IMR-90 (cell line): Measurements from ENCODE around the gene BTNL2. TPM values are rescaled to one million over a fixed set of nuclear protein-coding genes. Genes with fewer than 3 reads are reported as not detected.

Experiments
- ATAC-seq: fragments of 200-7000 bp; cut with Tn5 transposase; 2 replicates; pipeline ENCODE4 v1.9.1; 2020; ENCODE audit warnings: low read depth, mild to moderate bottlenecking, moderate library complexity
- BruUV-seq: library from RNA; stranded (reverse); fragments of 400-500 nt; replicated peaks from 2 replicates; lab custom pipeline; 2021; lab: Mats Ljungman, UMichigan
- CTCF ChIA-PET: fragments of 300-600 bp; formaldehyde crosslinking; extraction: SDS; loops from one replicate; lab custom pipeline; 2021; ENCODE audit warnings: antibody characterized with exemption; lab: Yijun Ruan, JAX
- POLR2A ChIA-PET: fragments of 300-600 bp; sonication (Branson Sonifier 250); formaldehyde crosslinking; loops from one replicate; lab custom pipeline; 2022; ENCODE audit warnings: antibody characterized with exemption; ENCODE audit not compliant: unreplicated experiment; lab: Charles Lee
- DNase-seq: peaks from one replicate; pipeline ENCODE4 v3.0.0; 2013
- H2AFZ ChIP-seq: replicated peaks from 2 replicates; pipeline ENCODE3; 2013; ENCODE audit warnings: low read length, mild to moderate bottlenecking; ENCODE audit not compliant: poor library complexity
- H2AK5ac ChIP-seq: 2 replicates; pipeline ENCODE4 v1.6.1; 2013; ENCODE audit warnings: low read depth, low read length, inconsistent platforms
- H2AK9ac ChIP-seq: replicated peaks from 2 replicates; pipeline ENCODE3; 2013; ENCODE audit warnings: mild to moderate bottlenecking, low read depth, low read length, moderate library complexity; ENCODE audit not compliant: poor library complexity
- H2BK120ac ChIP-seq: 2 replicates; pipeline ENCODE4 v1.6.1; 2013; ENCODE audit warnings: low read depth, low read length, inconsistent platforms
- H2BK15ac ChIP-seq: 3 replicates; pipeline ENCODE4 v1.6.1; 2013; ENCODE audit warnings: low read depth, low read length, inconsistent platforms
- H2BK20ac ChIP-seq: 2 replicates; pipeline ENCODE4 v1.6.1; 2013; ENCODE audit warnings: low read depth, mild to moderate bottlenecking, inconsistent platforms, low read length, moderate library complexity
- H2BK5ac ChIP-seq: 2 replicates; pipeline ENCODE4 v1.6.1; 2013; ENCODE audit warnings: mild to moderate bottlenecking, low read depth, low read length, inconsistent platforms; ENCODE audit not compliant: poor library complexity, severe bottlenecking
- H3K14ac ChIP-seq: replicated peaks from 2 replicates; pipeline ENCODE4 v1.6.1; 2013; ENCODE audit warnings: low read depth, low read length, inconsistent platforms
- H3K18ac ChIP-seq: 2 replicates; pipeline ENCODE4 v1.6.1; 2013; ENCODE audit warnings: low read depth, low read length, control low read depth
- H3K23ac ChIP-seq: 2 replicates; pipeline ENCODE4 v1.6.1; 2013; ENCODE audit warnings: low read depth, low read length, inconsistent platforms
- H3K27ac ChIP-seq: 2 replicates; pipeline ENCODE4 v1.5.1; 2013; ENCODE audit warnings: mild to moderate bottlenecking, control low read depth, low read length; ENCODE audit not compliant: insufficient read depth
- H3K27me3 ChIP-seq: 2 replicates; pipeline ENCODE4 v1.6.1; 2013; ENCODE audit warnings: low read length; ENCODE audit not compliant: control insufficient read depth, insufficient read depth
- H3K36me3 ChIP-seq: 2 replicates; pipeline ENCODE4 v1.6.1; 2013; ENCODE audit warnings: low read length, mixed read lengths; ENCODE audit not compliant: control insufficient read depth, insufficient read depth
- H3K4ac ChIP-seq: 2 replicates; pipeline ENCODE4 v1.6.1; 2013; ENCODE audit warnings: low read depth, low read length, inconsistent platforms
- H3K4me1 ChIP-seq: 2 replicates; pipeline ENCODE4 v1.6.1; 2013; ENCODE audit warnings: low read length, mixed read lengths; ENCODE audit not compliant: control insufficient read depth, insufficient read depth
- H3K4me2 ChIP-seq: 2 replicates; pipeline ENCODE4 v1.6.1; 2013; ENCODE audit warnings: low read depth, mild to moderate bottlenecking, control low read depth, low read length, moderate library complexity
- H3K4me3 ChIP-seq: 2 replicates; pipeline ENCODE4 v1.5.1; 2013; ENCODE audit warnings: low read depth, mild to moderate bottlenecking, control low read depth, low read length, moderate library complexity; ENCODE audit not compliant: insufficient read depth
- H3K56ac ChIP-seq: 2 replicates; pipeline ENCODE4 v1.6.1; 2013; ENCODE audit warnings: low read length, inconsistent platforms; ENCODE audit not compliant: insufficient read depth; ENCODE audit errors: extremely low read depth
- H3K79me1 ChIP-seq, 2 experiments: 2 replicates each; pipeline ENCODE4 v1.6.1; 2013; ENCODE audit warnings: low read length in 2 of 2, inconsistent platforms in 1 of 2, low read depth in 1 of 2
- H3K9ac ChIP-seq: 2 replicates; pipeline ENCODE4 v1.6.1; 2013; ENCODE audit warnings: low read depth, low read length, control low read depth
- H3K9me1 ChIP-seq: 2 replicates; pipeline ENCODE4 v1.6.1; 2013; ENCODE audit warnings: low read length, inconsistent platforms; ENCODE audit not compliant: insufficient read depth
- H3K9me3 ChIP-seq: 2 replicates; pipeline ENCODE4 v1.6.1; 2013; ENCODE audit warnings: low read length; ENCODE audit not compliant: control insufficient read depth, insufficient read depth
- H4K20me1 ChIP-seq: 2 replicates; pipeline ENCODE4 v1.6.1; 2013; ENCODE audit warnings: low read length, inconsistent platforms; ENCODE audit not compliant: insufficient read depth
- H4K5ac ChIP-seq: 2 replicates; pipeline ENCODE4 v1.6.1; 2013; ENCODE audit warnings: mild to moderate bottlenecking, low read depth, low read length, control low read depth
- H4K8ac ChIP-seq, 2 experiments: 2 replicates each; pipeline ENCODE4 v1.6.1; 2013; ENCODE audit warnings: low read depth in 2 of 2, low read length in 2 of 2, control low read depth in 1 of 2, inconsistent platforms in 1 of 2
- H4K91ac ChIP-seq: 2 replicates; pipeline ENCODE4 v1.6.1; 2013; ENCODE audit warnings: low read depth, low read length, inconsistent platforms; ENCODE audit not compliant: insufficient read depth
- CEBPB ChIP-seq: IDR thresholded peaks from 2 replicates; pipeline ENCODE4 v1.6.1; 2012; ENCODE audit warnings: low read depth, low read length, improper control_type of control experiment
- CHD1 ChIP-seq: IDR thresholded peaks from 2 replicates; pipeline ENCODE4 v1.6.1; 2012; ENCODE audit warnings: low read depth, low read length, improper control_type of control experiment
- FOS ChIP-seq: fragments of 150-350 bp; IDR thresholded peaks from 2 replicates; pipeline ENCODE4 v1.6.1; 2016; ENCODE audit warnings: low read depth, low read length
- MXI1 ChIP-seq: IDR thresholded peaks from 2 replicates; pipeline ENCODE4 v1.6.1; 2012; ENCODE audit warnings: low read depth, mild to moderate bottlenecking, low read length, moderate library complexity, borderline replicate concordance
- NFE2L2 ChIP-seq: fragments of 150-350 bp; IDR thresholded peaks from 2 replicates; pipeline ENCODE4 v1.6.1; 2016; ENCODE audit warnings: low read depth, mild to moderate bottlenecking, low read length
- RAD21 ChIP-seq: IDR thresholded peaks from 2 replicates; pipeline ENCODE4 v1.6.1; 2012; ENCODE audit warnings: low read length, improper control_type of control experiment
- SMC3 ChIP-seq: fragments of 150-350 bp; IDR thresholded peaks from 2 replicates; pipeline ENCODE4 v1.6.1; 2016; ENCODE audit warnings: low read depth, mild to moderate bottlenecking, antibody characterized with exemption, low read length, moderate library complexity
- WGBS, 2 experiments: methylation state at CpG; one replicate each; pipeline versions ENCODE4 v1.1.5 to v1.1.7; 2013; ENCODE audit warnings: missing lambda C conversion rate in 2 of 2; ENCODE audit not compliant: insufficient read length in 1 of 2; ENCODE audit errors: extremely low coverage in 2 of 2; 5-methylcytosine and 5-hydroxymethylcytosine counted together
- dilution Hi-C: fragments of 300-500 bp; cut with HindIII; formaldehyde crosslinking; loops from one replicate; pipeline ENCODE4 v1.14.3; 2018; ENCODE audit warnings: low sequenced_read_pairs; ENCODE audit not compliant: unreplicated experiment
- in situ Hi-C: fragments of 300-500 bp; cut with MboI; formaldehyde crosslinking; loops from 3 replicates; pipeline ENCODE4 v1.14.3; 2019; ENCODE audit warnings: low sequenced_read_pairs, inconsistent platforms, mixed read lengths
- intact Hi-C: fragments of 100-400 bp; cut with micrococcal nuclease; formaldehyde crosslinking; loops from 2 replicates; pipeline ENCODE4 v1.10.0; 2022
- polyA plus RNA-seq, 3 experiments: library from polyadenylated mRNA; depleted of rRNA; stranded (reverse); fragments of >200 nt; gene quantifications; 2 replicates each; pipeline ENCODE4 v1.2.3, GENCODE V29; 2012; ENCODE audit warnings: low replicate concordance in 1 of 3
- total RNA-seq: library from RNA; depleted of rRNA; stranded (reverse); fragments of >200 nt; gene quantifications from 2 replicates; pipeline ENCODE4 v1.2.3, GENCODE V29; 2012
- TF ChIP-seq, protein P1 (sequence below): conservative IDR thresholded peaks from 2 replicates; pipeline ENCODE4 v1.5.1; 2012; ENCODE audit warnings: mild to moderate bottlenecking, low read depth, low read length, improper control_type of control experiment
- TF ChIP-seq, protein P2 (sequence below): fragments of 150-350 bp; IDR thresholded peaks from 2 replicates; pipeline ENCODE4 v1.6.1; 2017; ENCODE audit warnings: mild to moderate bottlenecking, antibody characterized with exemption, low read length, low read depth

Gene BTNL2
- total and polyA plus RNA-seq, 2 of the 4 experiments (the other 2 are of a cell fraction): not detected

DNA sequence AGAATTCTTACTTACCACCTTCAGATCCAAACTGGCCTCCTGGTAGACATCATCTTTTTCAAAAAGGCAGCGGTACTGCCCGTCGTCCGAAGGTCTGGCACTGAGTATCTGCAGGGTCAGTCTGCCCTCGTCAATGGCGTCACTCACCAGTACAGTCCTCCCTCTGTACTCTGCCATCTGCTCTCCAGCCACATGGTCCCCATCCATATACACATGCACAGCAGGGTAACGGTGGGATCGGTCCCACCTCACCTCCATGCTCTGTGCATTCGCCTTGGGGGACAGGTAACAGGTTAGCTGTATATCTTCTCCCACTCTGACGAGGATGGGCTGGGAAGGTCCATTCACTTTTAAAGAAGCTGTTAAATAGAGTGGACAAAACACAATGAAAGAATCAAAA lies 11.0 kb downstream of the BTNL2 start:
- no TSS peak for BruUV-seq
- H2BK20ac ChIP-seq: no peak overlapping the region

More for the DNA sequence above, 11.0 kb downstream of the BTNL2 start:
- Histone ChIP-seq H4K8ac (no peak overlapping the region), H3K23ac (no peak overlapping the region), H3K14ac (no peak overlapping the region), H4K5ac (no peak overlapping the region), H3K4ac (no peak overlapping the region), H3K9me1 (no peaks in the 10 kb centered on the region), H3K18ac (no peak overlapping the region), H2AFZ (no peak overlapping the region), H3K56ac (no peak overlapping the region), H2BK15ac (no peak overlapping the region), H3K9ac (no peak overlapping the region), H4K91ac (no peak overlapping the region), H3K27me3 (peaks cover 2% of the 10 kb centered on the region), H3K4me2 (no peak overlapping the region), H3K4me3 (no peak overlapping the region), H2BK120ac (no peak overlapping the region), H3K4me1 (no peaks in the 10 kb centered on the region), H3K9me3 (no peaks in the 10 kb centered on the region), H4K20me1 (no peaks in the 10 kb centered on the region), H2BK5ac (no peak overlapping the region), H2AK9ac (no peak overlapping the region), H3K27ac (no peak overlapping the region), H2AK5ac (no peak overlapping the region), H3K36me3 (no peaks in the 10 kb centered on the region), H3K79me1 (no peaks in the 10 kb centered on the region)
- dilution Hi-C loops (no loop called here), intact Hi-C loops (no loop called here), in situ Hi-C loops (no loop called here)
- ChIA-PET CTCF (no interaction called here), POLR2A (no interaction called here)
- DNase-seq (no peak), ATAC-seq (no peak)
- 100% methylated on average over 2 of the region's 10 CpGs; no CpG with 5 or more reads in 1 of the 2 experiments for WGBS, 2 experiments
- TF ChIP-seq CEBPB (no peak), SMC3 (no peak), NFE2L2 (no peak), MXI1 (no peak), CHD1 (no peak), RAD21 (no peak), FOS (no peak)
- TF ChIP-seq, protein P1, sequence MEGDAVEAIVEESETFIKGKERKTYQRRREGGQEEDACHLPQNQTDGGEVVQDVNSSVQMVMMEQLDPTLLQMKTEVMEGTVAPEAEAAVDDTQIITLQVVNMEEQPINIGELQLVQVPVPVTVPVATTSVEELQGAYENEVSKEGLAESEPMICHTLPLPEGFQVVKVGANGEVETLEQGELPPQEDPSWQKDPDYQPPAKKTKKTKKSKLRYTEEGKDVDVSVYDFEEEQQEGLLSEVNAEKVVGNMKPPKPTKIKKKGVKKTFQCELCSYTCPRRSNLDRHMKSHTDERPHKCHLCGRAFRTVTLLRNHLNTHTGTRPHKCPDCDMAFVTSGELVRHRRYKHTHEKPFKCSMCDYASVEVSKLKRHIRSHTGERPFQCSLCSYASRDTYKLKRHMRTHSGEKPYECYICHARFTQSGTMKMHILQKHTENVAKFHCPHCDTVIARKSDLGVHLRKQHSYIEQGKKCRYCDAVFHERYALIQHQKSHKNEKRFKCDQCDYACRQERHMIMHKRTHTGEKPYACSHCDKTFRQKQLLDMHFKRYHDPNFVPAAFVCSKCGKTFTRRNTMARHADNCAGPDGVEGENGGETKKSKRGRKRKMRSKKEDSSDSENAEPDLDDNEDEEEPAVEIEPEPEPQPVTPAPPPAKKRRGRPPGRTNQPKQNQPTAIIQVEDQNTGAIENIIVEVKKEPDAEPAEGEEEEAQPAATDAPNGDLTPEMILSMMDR: no peak
- TF ChIP-seq, protein P2, sequence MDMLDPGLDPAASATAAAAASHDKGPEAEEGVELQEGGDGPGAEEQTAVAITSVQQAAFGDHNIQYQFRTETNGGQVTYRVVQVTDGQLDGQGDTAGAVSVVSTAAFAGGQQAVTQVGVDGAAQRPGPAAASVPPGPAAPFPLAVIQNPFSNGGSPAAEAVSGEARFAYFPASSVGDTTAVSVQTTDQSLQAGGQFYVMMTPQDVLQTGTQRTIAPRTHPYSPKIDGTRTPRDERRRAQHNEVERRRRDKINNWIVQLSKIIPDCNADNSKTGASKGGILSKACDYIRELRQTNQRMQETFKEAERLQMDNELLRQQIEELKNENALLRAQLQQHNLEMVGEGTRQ: no peak
